Kidney glomerular epithelial cell (primary cell): ENCODE data around the gene HOXA6.

Experiments used
- DNase-seq: peaks from one replicate; lab custom pipeline; 2025; lab: John Stamatoyannopoulos, UW

HOXA6 gene

GRCh38 chr7:27121684-27122076 is 25.9 kb downstream of the HOXA6 start:
- DNase-seq: no peak

GRCh38 chr7:27119412-27119911 is 28.1 kb downstream of the HOXA6 start:
- no peak for DNase-seq

GRCh38 chr7:27118580-27118979 is 29.0 kb downstream of the HOXA6 start:
- DNase-seq: no peak

GRCh38 chr7:27117887-27118491 is 29.6 kb downstream of the HOXA6 start:
- DNase-seq: no peak

- no peak for DNase-seq
Observed at GRCh38 chr7:27116962-27117886, 30.4 kb downstream of the HOXA6 start.

GRCh38 chr7:27116031-27116961 is 31.3 kb downstream of the HOXA6 start:
- DNase-seq: no peak

GRCh38 chr7:27115221-27116026 is 32.1 kb downstream of the HOXA6 start:
- peak; percentile 95 for DNase-seq

- no peak for DNase-seq
Observed at GRCh38 chr7:27114881-27115220, 32.7 kb downstream of the HOXA6 start.

GRCh38 chr7:27113991-27114769 is 33.4 kb downstream of the HOXA6 start:
- DNase-seq: no peak

GRCh38 chr7:27112955-27113949 is 34.3 kb downstream of the HOXA6 start:
- DNase-seq: no peak

GRCh38 chr7:27112361-27112760 is 35.2 kb downstream of the HOXA6 start:
- no peak for DNase-seq

- no peak for DNase-seq
Observed at GRCh38 chr7:27111751-27112277, 35.8 kb downstream of the HOXA6 start.

- DNase-seq: no peak
Observed at GRCh38 chr7:27111042-27111750, 36.4 kb downstream of the HOXA6 start.

GRCh38 chr7:27110186-27111031 is 37.2 kb downstream of the HOXA6 start:
- peak; percentile 85 for DNase-seq

- no peak for DNase-seq
Observed at GRCh38 chr7:27109466-27110185, 37.9 kb downstream of the HOXA6 start.

- DNase-seq: peak; percentile 89
Observed at GRCh38 chr7:27108390-27109127, 39.0 kb downstream of the HOXA6 start.
